Subcutaneous adipose tissue (tissue), 4 donors: ENCODE measurements around the gene COL11A2. TPM values are rescaled to one million over a fixed set of nuclear protein-coding genes. Genes with fewer than 3 reads are reported as not detected.

Source experiments
- CTCF ChIP-seq: fragments of 450-650 bp; IDR thresholded peaks from one replicate; pipeline ENCODE4 v1.5.1; 2016; ENCODE audit warnings: low read depth, mild to moderate bottlenecking, control low read depth, antibody characterized with exemption, moderate library complexity
- total RNA-seq, 4 donors: library from RNA; depleted of rRNA; stranded (reverse); fragments of >200 nt; gene quantifications; one replicate each; pipeline ENCODE4 v1.1.0, GENCODE V29; 2016

COL11A2 gene
- total RNA-seq, 4 donors from 2014 or later: 0.17 to 0.75 (median 0.66) TPM; not detected in 1

- no peak for TF ChIP-seq CTCF
These were observed 1.7 kb downstream of the COL11A2 start for GRCh38 chr6:33190504-33191107.

GRCh38 chr6:33189625-33190448, 2.4 kb downstream of the COL11A2 start:
- TF ChIP-seq CTCF: no peak

GRCh38 chr6:33189164-33189563, 3.1 kb downstream of the COL11A2 start:
- TF ChIP-seq CTCF: no peak

GRCh38 chr6:33187809-33188208, 4.5 kb downstream of the COL11A2 start:
- TF ChIP-seq CTCF: no peak

GRCh38 chr6:33185654-33186187, 6.5 kb downstream of the COL11A2 start:
- no peak for TF ChIP-seq CTCF

- no peak for TF ChIP-seq CTCF
These were observed 7.1 kb downstream of the COL11A2 start for GRCh38 chr6:33185190-33185589.

- TF ChIP-seq CTCF: no peak
These were observed 9.1 kb downstream of the COL11A2 start for GRCh38 chr6:33183071-33183683.
